Measurements from ENCODE around the gene INPP1. TPM values are rescaled to one million over a fixed set of nuclear protein-coding genes. Genes with fewer than 3 reads are reported as not detected.
"Not testable (repeated sequence)": the region's sequence is repeated elsewhere in the genome, so short reads cannot be mapped to it uniquely, and the experiment has no call there.

INPP1 gene
- total RNA-seq, 4 donors from 2014 or later, result 10.9 to 12.0 (median 11.9) TPM

DNA sequence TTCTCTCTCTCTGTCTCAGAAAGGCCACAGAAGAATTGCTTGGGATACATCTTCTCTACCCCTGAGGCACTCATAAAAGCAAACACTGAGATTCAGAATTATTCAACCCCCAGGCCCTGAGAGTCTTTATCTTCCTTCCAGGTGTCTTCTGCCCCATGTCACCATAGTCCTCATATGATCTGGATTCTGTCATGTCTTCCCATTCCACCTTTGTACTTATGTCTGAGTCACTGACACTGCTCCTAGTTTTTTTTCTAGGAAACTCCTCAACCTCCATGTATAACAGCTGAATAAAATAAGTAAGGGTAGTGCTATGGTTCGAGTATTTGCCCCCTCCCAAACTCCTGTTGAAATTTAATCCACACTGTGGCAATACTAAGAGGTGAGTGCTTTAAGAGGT is 35.4 kb upstream of the INPP1 start:
- H3K4me3 ChIP-seq (ENCODE audit: low read depth, poor library complexity, severe bottlenecking), result no peak overlapping the region
- intact Hi-C loops (cut with DNase I; ENCODE audit: low total_unique reads), result no loop called here
- TF ChIP-seq, protein P1, sequence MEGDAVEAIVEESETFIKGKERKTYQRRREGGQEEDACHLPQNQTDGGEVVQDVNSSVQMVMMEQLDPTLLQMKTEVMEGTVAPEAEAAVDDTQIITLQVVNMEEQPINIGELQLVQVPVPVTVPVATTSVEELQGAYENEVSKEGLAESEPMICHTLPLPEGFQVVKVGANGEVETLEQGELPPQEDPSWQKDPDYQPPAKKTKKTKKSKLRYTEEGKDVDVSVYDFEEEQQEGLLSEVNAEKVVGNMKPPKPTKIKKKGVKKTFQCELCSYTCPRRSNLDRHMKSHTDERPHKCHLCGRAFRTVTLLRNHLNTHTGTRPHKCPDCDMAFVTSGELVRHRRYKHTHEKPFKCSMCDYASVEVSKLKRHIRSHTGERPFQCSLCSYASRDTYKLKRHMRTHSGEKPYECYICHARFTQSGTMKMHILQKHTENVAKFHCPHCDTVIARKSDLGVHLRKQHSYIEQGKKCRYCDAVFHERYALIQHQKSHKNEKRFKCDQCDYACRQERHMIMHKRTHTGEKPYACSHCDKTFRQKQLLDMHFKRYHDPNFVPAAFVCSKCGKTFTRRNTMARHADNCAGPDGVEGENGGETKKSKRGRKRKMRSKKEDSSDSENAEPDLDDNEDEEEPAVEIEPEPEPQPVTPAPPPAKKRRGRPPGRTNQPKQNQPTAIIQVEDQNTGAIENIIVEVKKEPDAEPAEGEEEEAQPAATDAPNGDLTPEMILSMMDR (IDR thresholded peaks at IDR 0.05), result no peak
- no peak for TF ChIP-seq POLR2A (IDR thresholded peaks at IDR 0.05)
- DNase-seq (ENCODE audit: low spot score in 2 of 2), result no peak
- WGBS, 2 donors, result 93 to 100% methylated on average over 1 of the region's 1 CpG

DNA sequence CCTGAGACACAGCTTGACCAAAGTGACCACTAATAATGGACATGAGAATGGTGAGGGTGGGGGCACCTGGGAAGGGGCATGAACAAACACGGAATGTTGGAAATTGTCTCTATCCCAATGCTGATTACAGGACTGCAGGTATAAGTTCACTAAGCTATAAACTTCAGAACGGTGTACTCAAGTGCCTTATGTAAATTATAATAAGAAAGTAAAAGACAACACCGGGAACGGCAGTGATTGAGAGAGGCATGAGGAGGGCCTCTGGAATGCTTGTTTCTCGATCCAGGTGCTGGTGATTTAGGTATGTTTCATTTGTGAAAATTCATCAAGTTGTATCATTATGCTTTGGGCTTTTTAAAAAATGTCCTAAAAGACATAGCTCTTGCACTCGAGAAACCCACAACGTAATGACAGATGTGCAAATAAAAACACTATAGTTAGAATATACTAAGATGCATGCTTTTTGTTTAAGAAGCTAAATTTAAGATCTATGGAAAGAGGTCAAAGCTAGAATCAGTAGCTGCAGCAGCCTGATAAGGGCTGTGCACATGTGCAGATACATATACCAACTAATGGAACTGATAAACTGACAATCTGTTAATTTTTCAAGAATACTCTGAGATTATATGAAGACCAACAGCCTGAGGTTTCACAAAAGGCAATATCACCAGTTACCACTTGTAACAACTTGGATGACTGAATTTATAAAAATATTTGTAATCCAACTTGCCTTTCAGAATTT is 31.3 kb upstream of the INPP1 start:
- WGBS, 2 donors, result 76 to 77% methylated on average over 7 of the region's 7 CpGs
- intact Hi-C loops (cut with DNase I; ENCODE audit: low total_unique reads), result no loop called here
- TF ChIP-seq POLR2A (IDR thresholded peaks at IDR 0.05), result no peak
- TF ChIP-seq, protein P1 (IDR thresholded peaks at IDR 0.05), result no peak
- no peak overlapping the region for H3K4me3 ChIP-seq (ENCODE audit: low read depth, poor library complexity, severe bottlenecking)
- DNase-seq (ENCODE audit: low spot score in 2 of 2), result no peak

DNA sequence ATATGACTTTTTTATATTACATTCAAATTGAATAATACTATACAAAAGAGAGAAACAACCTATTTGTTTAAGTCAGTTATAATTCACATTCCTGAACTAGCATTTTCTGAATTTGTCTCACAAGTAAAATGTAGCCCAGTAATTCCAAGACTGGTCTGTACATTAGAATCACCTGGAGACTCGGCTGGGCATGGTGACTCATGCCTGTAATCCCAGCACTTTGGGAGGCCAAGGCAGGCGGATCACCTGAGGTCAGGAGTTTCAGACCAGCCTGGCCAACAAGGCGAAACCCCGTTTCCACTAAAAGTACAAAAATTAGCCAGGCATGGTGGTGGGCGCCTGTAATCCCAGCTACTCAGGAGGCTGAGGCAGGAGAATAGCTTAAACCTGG is 30.8 kb upstream of the INPP1 start:
- intact Hi-C loops (cut with DNase I; ENCODE audit: low total_unique reads); DNase-seq (ENCODE audit: low spot score in 2 of 2); H3K4me3 ChIP-seq (ENCODE audit: low read depth, poor library complexity, severe bottlenecking): not testable (repeated sequence)
- 72 to 77% methylated on average over 5 of the region's 5 CpGs for WGBS, 2 donors

DNA sequence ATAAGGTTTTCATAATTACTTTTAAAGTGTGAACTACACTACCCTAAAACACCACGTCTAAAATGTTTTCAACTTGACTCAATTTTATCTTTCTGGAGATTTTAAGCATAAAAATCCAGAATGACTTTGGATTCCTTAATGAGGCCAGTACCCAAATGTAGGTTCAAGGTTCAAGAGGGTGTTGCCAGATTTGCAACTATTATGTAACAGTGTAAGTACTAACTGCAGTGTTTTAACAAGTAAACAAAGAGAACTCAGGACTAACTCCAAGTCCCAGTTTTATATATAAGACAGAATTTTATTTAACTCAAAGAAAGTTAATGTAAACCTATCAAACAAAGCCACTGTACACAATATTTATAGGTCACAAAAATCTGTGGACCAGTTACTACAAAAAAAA is 29.5 kb upstream of the INPP1 start:
- DNase-seq (ENCODE audit: low spot score in 2 of 2), result no peak
- no peak overlapping the region for H3K4me3 ChIP-seq (ENCODE audit: low read depth, poor library complexity, severe bottlenecking)
- WGBS, 2 donors, result 63 to 64% methylated on average over 1 of the region's 1 CpG
- TF ChIP-seq, protein P1 (IDR thresholded peaks at IDR 0.05), result no peak
- TF ChIP-seq POLR2A (IDR thresholded peaks at IDR 0.05), result no peak
- intact Hi-C loops (cut with DNase I; ENCODE audit: low total_unique reads), result no loop called here

DNA sequence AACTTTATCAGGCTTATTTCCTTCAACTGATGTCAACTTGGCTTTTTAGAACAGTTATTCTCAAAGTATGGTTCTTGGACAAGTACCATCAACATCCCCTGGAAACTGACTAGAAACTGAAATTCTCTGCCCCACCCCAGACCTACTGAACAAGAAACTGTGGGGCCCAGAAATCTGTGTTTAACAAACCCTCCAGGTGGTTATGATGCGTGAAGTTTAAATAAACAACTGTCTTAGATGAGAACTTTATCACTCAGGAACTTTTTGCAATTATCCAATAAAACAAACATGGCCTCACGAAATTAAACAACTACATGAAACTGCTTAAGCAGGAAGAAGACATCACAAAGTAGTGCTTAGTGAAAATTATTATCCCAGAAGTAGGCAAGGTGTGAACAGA is 28.1 kb upstream of the INPP1 start:
- TF ChIP-seq, protein P1 (IDR thresholded peaks at IDR 0.05), result no peak
- TF ChIP-seq POLR2A (IDR thresholded peaks at IDR 0.05), result no peak
- no peak for DNase-seq (ENCODE audit: low spot score in 2 of 2)
- intact Hi-C loops (cut with DNase I; ENCODE audit: low total_unique reads), result no loop called here
- H3K4me3 ChIP-seq (ENCODE audit: low read depth, poor library complexity, severe bottlenecking), result no peak overlapping the region
- WGBS, 2 donors, result 57 to 80% methylated on average over 2 of the region's 2 CpGs

DNA sequence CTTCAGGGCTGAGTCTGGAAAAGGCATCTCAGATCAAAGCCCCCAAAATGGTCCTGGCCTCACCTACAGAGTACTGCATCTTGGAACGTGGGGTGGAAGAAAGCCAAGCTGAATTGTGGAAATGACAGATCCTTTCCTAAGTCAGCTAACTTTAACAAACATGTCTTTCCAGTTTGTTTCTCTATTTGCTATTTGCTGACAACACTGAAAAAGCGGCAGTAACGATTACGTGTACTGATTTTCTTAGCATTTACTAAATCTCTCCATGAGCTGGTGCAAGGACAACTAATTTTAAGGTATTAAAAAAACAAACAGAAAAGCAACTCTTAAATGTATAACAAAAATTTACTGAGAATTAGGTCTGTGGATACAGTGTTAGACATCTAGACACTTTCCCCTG is 24.9 kb upstream of the INPP1 start:
- TF ChIP-seq, protein P1 (IDR thresholded peaks at IDR 0.05), result no peak
- TF ChIP-seq POLR2A (IDR thresholded peaks at IDR 0.05), result no peak
- no peak for DNase-seq (ENCODE audit: low spot score in 2 of 2)
- H3K4me3 ChIP-seq (ENCODE audit: low read depth, poor library complexity, severe bottlenecking), result no peak overlapping the region
- WGBS, 2 donors, result 25 to 34% methylated on average over 4 of the region's 4 CpGs
- intact Hi-C loops (cut with DNase I; ENCODE audit: low total_unique reads), result no loop called here
